Measurements from ENCODE around the gene LRRC37A. TPM values are rescaled to one million over a fixed set of nuclear protein-coding genes. Genes with fewer than 3 reads are reported as not detected.
"Not testable (repeated sequence)": the region's sequence is repeated elsewhere in the genome, so short reads cannot be mapped to it uniquely, and the experiment has no call there.

The LRRC37A gene
- polyA plus RNA-seq (2013, experiment 1 of 2) = 0.75 TPM
- 1.0 TPM for polyA plus RNA-seq (2013, experiment 2 of 2)

GRCh38 chr17:46294831-46295230, at the start of gene LRRC37A:
TSS of gene LRRC37A (plus strand) at chr17:46295131. CDS start at chr17:46295134, 3 bp downstream.
- H3K4me3 ChIP-seq (ENCODE audit: low read length); H3K9ac ChIP-seq (ENCODE audit: low read depth, low read length); H3K9me3 ChIP-seq (ENCODE audit: insufficient read depth, low read depth, low read length); H3K4me1 ChIP-seq (ENCODE audit: insufficient read depth, low read length); H3K27me3 ChIP-seq (ENCODE audit: insufficient read depth, low read length); H3K36me3 ChIP-seq (ENCODE audit: insufficient read depth, low read length); H3K27ac ChIP-seq (ENCODE audit: low read depth, low read length): not testable (repeated sequence)
- WGBS = no CpG with 5 or more reads among the region's 16 CpGs

DNA sequence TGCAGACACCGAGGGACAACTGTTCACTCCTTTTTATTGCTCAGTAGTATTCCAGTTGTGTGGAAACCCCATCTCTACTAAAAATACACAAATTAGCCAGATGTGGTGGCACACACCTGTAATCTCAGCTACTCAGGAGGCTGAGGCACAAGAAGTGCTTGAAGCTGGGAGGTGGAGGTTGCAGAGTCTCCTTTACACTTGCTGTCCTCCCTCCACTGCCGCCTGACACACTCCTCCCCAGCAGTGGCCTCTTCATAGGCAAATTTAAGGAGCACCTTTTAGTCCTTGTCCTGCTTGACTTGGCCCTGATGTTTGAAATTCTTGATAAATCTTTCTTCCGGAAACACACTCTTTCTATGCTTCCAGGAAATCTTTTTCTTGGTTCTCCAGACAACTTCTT, 45.8 kb upstream of the LRRC37A start:
- not testable (repeated sequence) for H3K9me3 ChIP-seq (ENCODE audit: insufficient read depth, low read depth, low read length); H3K4me3 ChIP-seq (ENCODE audit: low read length); H3K27ac ChIP-seq (ENCODE audit: low read depth, low read length); H3K36me3 ChIP-seq (ENCODE audit: insufficient read depth, low read length); H3K4me1 ChIP-seq (ENCODE audit: insufficient read depth, low read length); H3K27me3 ChIP-seq (ENCODE audit: insufficient read depth, low read length); H3K9ac ChIP-seq (ENCODE audit: low read depth, low read length)
- WGBS = 89% methylated on average over 3 of the region's 3 CpGs

DNA sequence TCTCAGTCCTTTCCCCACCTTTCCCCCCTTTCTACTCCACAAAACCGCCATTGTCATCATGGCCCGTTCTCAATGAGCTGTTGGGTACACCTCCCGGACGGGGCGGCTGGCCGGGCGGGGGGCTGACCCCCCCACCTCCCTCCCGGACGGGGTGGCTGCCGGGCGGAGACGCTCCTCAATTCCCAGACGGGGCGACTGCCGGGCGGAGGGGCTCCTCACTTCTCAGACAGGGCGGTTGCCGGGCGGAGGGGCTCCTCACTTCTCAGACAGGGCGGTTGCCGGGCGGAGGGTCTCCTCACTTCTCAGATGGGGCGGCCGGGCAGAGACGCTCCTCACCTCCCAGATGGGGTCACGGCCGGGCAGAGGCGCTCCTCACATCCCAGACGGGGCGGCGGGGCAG, 42.1 kb upstream of the LRRC37A start:
- not testable (repeated sequence) for H3K27me3 ChIP-seq (ENCODE audit: insufficient read depth, low read length); H3K27ac ChIP-seq (ENCODE audit: low read depth, low read length); H3K36me3 ChIP-seq (ENCODE audit: insufficient read depth, low read length); H3K9ac ChIP-seq (ENCODE audit: low read depth, low read length); H3K4me1 ChIP-seq (ENCODE audit: insufficient read depth, low read length); H3K9me3 ChIP-seq (ENCODE audit: insufficient read depth, low read depth, low read length); H3K4me3 ChIP-seq (ENCODE audit: low read length)
- 93% methylated on average over 19 of the region's 31 CpGs for WGBS

DNA sequence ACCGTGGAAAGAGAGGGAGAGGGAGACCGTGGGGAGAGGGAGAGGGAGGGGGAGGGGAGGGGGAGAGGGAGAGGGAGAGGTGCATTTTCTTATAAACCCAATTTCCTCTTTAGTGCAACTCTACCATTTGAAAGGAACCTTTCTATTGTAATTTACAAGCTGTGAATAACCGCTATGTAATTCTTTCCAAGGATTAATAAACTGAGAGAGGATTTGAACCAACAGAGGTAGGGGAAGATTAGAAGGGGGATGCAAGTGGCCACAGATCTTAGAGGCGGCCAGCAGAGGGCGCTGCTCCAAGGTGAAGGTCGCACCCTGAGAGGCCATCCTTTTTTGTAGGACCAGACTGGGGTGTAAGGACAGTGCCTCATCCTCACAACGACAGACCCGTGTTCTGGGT, 41.2 kb upstream of the LRRC37A start:
- not testable (repeated sequence) for H3K4me1 ChIP-seq (ENCODE audit: insufficient read depth, low read length); H3K9ac ChIP-seq (ENCODE audit: low read depth, low read length); H3K27me3 ChIP-seq (ENCODE audit: insufficient read depth, low read length); H3K27ac ChIP-seq (ENCODE audit: low read depth, low read length); H3K36me3 ChIP-seq (ENCODE audit: insufficient read depth, low read length); H3K9me3 ChIP-seq (ENCODE audit: insufficient read depth, low read depth, low read length); H3K4me3 ChIP-seq (ENCODE audit: low read length)
- 61% methylated on average over 7 of the region's 8 CpGs for WGBS

- H3K9ac ChIP-seq (ENCODE audit: low read depth, low read length); H3K27me3 ChIP-seq (ENCODE audit: insufficient read depth, low read length); H3K4me3 ChIP-seq (ENCODE audit: low read length); H3K9me3 ChIP-seq (ENCODE audit: insufficient read depth, low read depth, low read length); H3K27ac ChIP-seq (ENCODE audit: low read depth, low read length); H3K36me3 ChIP-seq (ENCODE audit: insufficient read depth, low read length); H3K4me1 ChIP-seq (ENCODE audit: insufficient read depth, low read length): not testable (repeated sequence)
- WGBS = 100% methylated on average over 4 of the region's 6 CpGs
Observed at GRCh38 chr17:46254215-46254614, 40.7 kb upstream of the LRRC37A start.

DNA sequence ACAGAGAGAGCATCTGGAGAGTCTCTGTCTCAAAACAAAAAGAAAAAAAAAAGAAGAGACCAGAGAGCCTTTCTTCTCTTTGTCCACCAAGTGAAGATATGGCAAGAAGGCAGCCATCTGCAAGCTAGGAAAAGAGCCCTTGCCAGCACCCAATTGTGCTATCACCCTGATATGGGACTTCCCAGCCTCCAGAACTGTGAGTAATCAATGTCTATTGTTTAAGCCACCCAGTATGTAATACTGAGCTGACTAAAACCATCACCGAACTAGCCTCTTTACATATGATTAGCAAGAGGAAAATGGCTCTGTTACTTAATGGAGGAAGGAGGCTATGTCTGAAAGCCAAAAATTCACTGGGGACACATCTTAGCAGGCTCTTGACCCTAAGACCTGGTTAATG, 38.6 kb upstream of the LRRC37A start:
- H3K27me3 ChIP-seq (ENCODE audit: insufficient read depth, low read length) = peaks cover 17% of the 10 kb centered on the region
- not testable (repeated sequence) for H3K4me3 ChIP-seq (ENCODE audit: low read length); H3K9me3 ChIP-seq (ENCODE audit: insufficient read depth, low read depth, low read length); H3K4me1 ChIP-seq (ENCODE audit: insufficient read depth, low read length); H3K27ac ChIP-seq (ENCODE audit: low read depth, low read length); H3K36me3 ChIP-seq (ENCODE audit: insufficient read depth, low read length); H3K9ac ChIP-seq (ENCODE audit: low read depth, low read length)
- WGBS = no CpG with 5 or more reads among the region's 1 CpG

DNA sequence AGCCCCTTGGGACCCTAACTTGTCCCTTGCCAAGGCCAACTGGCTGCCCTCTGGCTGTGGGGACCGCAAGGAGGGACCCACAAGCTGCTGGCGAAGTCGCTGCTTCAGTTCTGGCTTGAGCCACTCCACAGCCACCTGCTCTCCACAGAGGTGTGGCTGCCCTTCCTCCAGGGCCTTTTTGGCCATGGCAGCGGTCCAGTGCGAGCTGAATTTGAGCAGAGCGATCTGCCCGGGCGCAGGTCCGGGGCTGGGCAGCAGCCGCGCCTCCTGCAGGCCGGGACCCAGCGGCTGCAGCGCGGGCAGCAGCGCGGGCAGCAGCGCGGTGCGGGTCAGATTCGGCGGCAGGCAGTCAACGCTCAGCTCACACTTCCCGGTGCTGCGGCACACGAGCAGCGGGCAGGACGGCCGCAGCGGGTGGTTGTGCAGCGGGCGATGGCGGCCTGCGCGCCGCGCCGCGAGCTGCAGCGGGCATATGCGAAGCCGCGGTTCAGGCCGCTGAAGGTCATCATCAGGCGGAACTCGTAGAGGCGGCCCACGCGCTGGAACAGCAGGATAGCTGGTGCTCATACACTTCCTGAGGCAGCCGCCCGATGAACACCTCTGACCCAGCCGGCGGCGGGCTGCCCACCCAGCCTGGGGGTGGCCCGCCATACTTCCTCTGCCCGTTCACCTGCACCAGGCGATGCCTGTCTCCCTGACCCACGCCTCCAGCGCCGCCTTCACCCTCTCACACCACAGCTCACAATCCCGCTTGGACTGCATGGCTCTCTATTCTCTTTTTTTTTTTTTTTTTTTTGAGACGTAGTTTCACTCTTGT, 34.9 kb upstream of the LRRC37A start:
- not testable (repeated sequence) for H3K9ac ChIP-seq (ENCODE audit: low read depth, low read length)

DNA sequence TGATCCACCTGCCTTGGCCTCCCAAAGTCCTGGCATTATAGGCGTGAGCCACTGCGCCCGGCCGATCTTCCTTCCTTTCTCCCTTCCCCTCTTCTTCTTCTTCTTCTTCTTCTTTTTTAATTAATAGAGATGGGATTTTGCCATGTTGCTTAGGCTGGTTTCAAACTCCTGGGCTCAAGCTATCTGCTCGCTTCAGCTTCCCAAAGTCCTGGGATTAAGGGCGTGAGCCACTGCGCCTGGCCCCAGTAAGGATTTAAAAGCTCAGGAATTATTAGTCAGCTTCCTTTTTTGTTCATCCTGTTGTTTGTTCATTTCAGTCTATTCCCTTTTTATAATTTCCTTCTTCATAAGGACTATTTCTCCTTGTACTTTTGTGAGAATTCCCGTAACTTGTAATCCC, 32.7 kb upstream of the LRRC37A start:
- Histone ChIP-seq H3K9ac (ENCODE audit: low read depth, low read length) (no peak overlapping the region), H3K9me3 (ENCODE audit: insufficient read depth, low read depth, low read length) (no peaks in the 10 kb centered on the region), H3K4me1 (ENCODE audit: insufficient read depth, low read length) (peaks cover 5% of the 10 kb centered on the region; the same call in 1 of the 2 replicates), H3K27me3 (ENCODE audit: insufficient read depth, low read length) (peaks cover 43% of the 10 kb centered on the region), H3K27ac (ENCODE audit: low read depth, low read length) (no peak overlapping the region), H3K4me3 (ENCODE audit: low read length) (no peak overlapping the region), H3K36me3 (ENCODE audit: insufficient read depth, low read length) (no peaks in the 10 kb centered on the region)
- 96% methylated on average over 8 of the region's 8 CpGs for WGBS

More for the DNA sequence above, 34.9 kb upstream of the LRRC37A start:
- Histone ChIP-seq H3K4me3 (ENCODE audit: low read length) (peak overlapping the region; percentile 35; the same call in 1 of the 2 replicates), H3K27me3 (ENCODE audit: insufficient read depth, low read length) (peaks cover 26% of the 10 kb centered on the region)
- H3K9me3 ChIP-seq (ENCODE audit: insufficient read depth, low read depth, low read length); H3K36me3 ChIP-seq (ENCODE audit: insufficient read depth, low read length); H3K27ac ChIP-seq (ENCODE audit: low read depth, low read length); H3K4me1 ChIP-seq (ENCODE audit: insufficient read depth, low read length): not testable (repeated sequence)
- WGBS = 9% methylated on average over 30 of the region's 62 CpGs

- no peaks in the 10 kb centered on the region for H3K9me3 ChIP-seq (ENCODE audit: insufficient read depth, low read depth, low read length)
- peaks cover 5% of the 10 kb centered on the region; the same call in 1 of the 2 replicates for H3K4me1 ChIP-seq (ENCODE audit: insufficient read depth, low read length)
- H3K9ac ChIP-seq (ENCODE audit: low read depth, low read length) = no peak overlapping the region
- 72% methylated on average over 3 of the region's 3 CpGs for WGBS
- no peak overlapping the region for H3K27ac ChIP-seq (ENCODE audit: low read depth, low read length)
- H3K4me3 ChIP-seq (ENCODE audit: low read length) = no peak overlapping the region
- no peaks in the 10 kb centered on the region for H3K36me3 ChIP-seq (ENCODE audit: insufficient read depth, low read length)
- H3K27me3 ChIP-seq (ENCODE audit: insufficient read depth, low read length) = peaks cover 54% of the 10 kb centered on the region
Observed at GRCh38 chr17:46264456-46265198, 30.3 kb upstream of the LRRC37A start.

DNA sequence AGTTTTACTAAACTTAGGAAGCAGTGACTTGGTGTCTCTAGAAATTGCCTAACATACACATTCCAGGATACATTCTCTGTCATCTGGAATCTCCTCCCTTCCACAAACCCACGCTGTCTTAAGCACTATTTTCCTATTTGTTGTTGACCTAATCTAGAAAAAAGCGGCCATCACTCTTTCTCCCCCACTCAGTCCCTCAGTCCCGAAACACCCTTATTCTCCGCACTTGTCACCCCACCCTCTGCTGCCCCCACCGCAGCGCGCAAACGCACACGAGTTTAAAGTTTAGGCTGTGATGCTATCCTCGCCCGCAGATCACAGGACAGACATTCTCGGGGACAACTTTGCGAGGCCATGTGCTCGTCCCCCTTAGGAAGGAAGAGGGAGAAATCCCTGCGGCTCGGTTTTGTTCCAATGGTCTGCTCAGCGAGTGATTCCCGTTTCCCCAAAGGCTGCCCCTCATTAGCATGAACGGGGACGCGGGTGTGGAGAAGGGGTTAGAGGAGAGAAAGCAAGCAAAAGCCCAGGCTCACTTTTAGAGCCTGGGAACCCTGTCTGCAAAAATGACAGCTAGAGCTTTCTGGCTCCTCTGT, 28.8 kb upstream of the LRRC37A start:
- not testable (repeated sequence) for H3K27ac ChIP-seq (ENCODE audit: low read depth, low read length); H3K4me1 ChIP-seq (ENCODE audit: insufficient read depth, low read length); H3K36me3 ChIP-seq (ENCODE audit: insufficient read depth, low read length); H3K9me3 ChIP-seq (ENCODE audit: insufficient read depth, low read depth, low read length)
- peak overlapping the region; percentile 77 for H3K9ac ChIP-seq (ENCODE audit: low read depth, low read length)
- H3K27me3 ChIP-seq (ENCODE audit: insufficient read depth, low read length) = peaks cover 42% of the 10 kb centered on the region
- whole genome bisulfite sequencing = 14% methylated on average over 21 of the region's 21 CpGs
- peak overlapping the region; percentile 76 for H3K4me3 ChIP-seq (ENCODE audit: low read length)
